ENCODE data around the gene CARD19. TPM values are rescaled to one million over a fixed set of nuclear protein-coding genes. Genes with fewer than 3 reads are reported as not detected.

CARD19 gene
- total RNA-seq, 1 experiment from 2014 or later = 54.5 TPM

- ATAC-seq (no peak), DNase-seq (ENCODE audit: low read depth, low spot score) (no peak)
- ChIA-PET POLR2A (no interaction called here), CTCF (interaction anchor here (0.6 kb wide), 1 partner anchor 1053 kb away, joined by 3 read pairs; no protein-coding TSS in a partner anchor), RAD21 (ENCODE audit: low non-redundant PET in 1 of 2, low total read pairs in 2 of 2, uncharacterized antibody in 2 of 2, unreplicated experiment in 2 of 2) (no interaction called here)
- Histone ChIP-seq H3K27me3 (ENCODE audit: insufficient read depth, low read length) (no peaks in the 10 kb centered on the region), H3K4me1 (ENCODE audit: control insufficient read depth in 1 of 2, insufficient read depth in 2 of 2, low read length in 2 of 2) (peaks cover 7 to 16% of the 10 kb centered on the region in 2 experiments), H3K36me3 (ENCODE audit: control insufficient read depth in 1 of 2, insufficient read depth in 2 of 2, low read length in 2 of 2) (peaks cover 0 to 3% of the 10 kb centered on the region in 2 experiments; a peak in 3 of 4 replicates), H3K79me2 (ENCODE audit: insufficient read depth, low read length) (no peaks in the 10 kb centered on the region), H4K20me1 (ENCODE audit: insufficient read depth) (no peaks in the 10 kb centered on the region), H3K9ac (ENCODE audit: low read length) (no peak overlapping the region), H3K4me3 (replicated peaks in 1 of 2; ENCODE audit: low read depth in 1 of 2, low read length in 2 of 2) (no peak overlapping the region), H2AFZ (ENCODE audit: low read depth, low read length, poor library complexity, severe bottlenecking) (no peak overlapping the region), H3K9me3 (ENCODE audit: control insufficient read depth in 1 of 2, insufficient read depth in 1 of 2, low read depth in 1 of 2, low read length in 2 of 2) (no peaks in the 10 kb centered on the region), H3K9me2 (ENCODE audit: insufficient read depth) (no peaks in the 10 kb centered on the region), H3K4me2 (ENCODE audit: low read length) (no peak overlapping the region), H3K27ac (ENCODE audit: low read depth, low read length) (no peak overlapping the region)
- no TSS peak for BruUV-seq (replicated peaks)
- intact Hi-C loops (cut with micrococcal nuclease) = no loop called here
- no peak for TF ChIP-seq POLR2A (IDR thresholded peaks at IDR 0.05; ENCODE audit: borderline replicate concordance, extremely low read depth, insufficient read depth, insufficient read length)
- TF ChIP-seq EZH2phosphoT487 (IDR thresholded peaks at IDR 0.05; ENCODE audit: borderline replicate concordance) = no peak
- no peak for TF ChIP-seq CEBPB (IDR thresholded peaks at IDR 0.05; ENCODE audit: low read depth)
- no peak for TF ChIP-seq YY1 (IDR thresholded peaks at IDR 0.05; ENCODE audit: extremely low read depth, insufficient replicate concordance, low read depth, low read length)
Measured at GRCh38 chr9:93114984-93115335, 18.9 kb downstream of the CARD19 start.

- H3K9ac ChIP-seq (ENCODE audit: low read length) = no peak overlapping the region
- DNase-seq (ENCODE audit: low read depth, low spot score) (no peak), ATAC-seq (no peak)
- H3K79me2 ChIP-seq (ENCODE audit: insufficient read depth, low read length) = no peaks in the 10 kb centered on the region
- BruUV-seq (replicated peaks) = no TSS peak
- no peak overlapping the region for H3K4me2 ChIP-seq (ENCODE audit: low read length)
- no peak overlapping the region for H3K4me3 ChIP-seq (replicated peaks in 1 of 2; ENCODE audit: low read depth in 1 of 2, low read length in 2 of 2)
- intact Hi-C loops (cut with micrococcal nuclease) = no loop called here
- peaks cover 13 to 22% of the 10 kb centered on the region in 2 experiments for H3K4me1 ChIP-seq (ENCODE audit: control insufficient read depth in 1 of 2, insufficient read depth in 2 of 2, low read length in 2 of 2)
- no peaks in the 10 kb centered on the region for H4K20me1 ChIP-seq (ENCODE audit: insufficient read depth)
- peaks cover 0 to 3% of the 10 kb centered on the region in 2 experiments; a peak in 3 of 4 replicates for H3K36me3 ChIP-seq (ENCODE audit: control insufficient read depth in 1 of 2, insufficient read depth in 2 of 2, low read length in 2 of 2)
- H2AFZ ChIP-seq (ENCODE audit: low read depth, low read length, poor library complexity, severe bottlenecking) = no peak overlapping the region
- no peaks in the 10 kb centered on the region for H3K27me3 ChIP-seq (ENCODE audit: insufficient read depth, low read length)
- no peaks in the 10 kb centered on the region for H3K9me2 ChIP-seq (ENCODE audit: insufficient read depth)
- no peak overlapping the region for H3K27ac ChIP-seq (ENCODE audit: low read depth, low read length)
- H3K9me3 ChIP-seq (ENCODE audit: control insufficient read depth in 1 of 2, insufficient read depth in 1 of 2, low read depth in 1 of 2, low read length in 2 of 2) = no peaks in the 10 kb centered on the region
- no peak for TF ChIP-seq TCF7L2 (IDR thresholded peaks at IDR 0.05; ENCODE audit: borderline replicate concordance, extremely low read depth, insufficient read depth, insufficient read length)
- TF ChIP-seq RAD21 (IDR thresholded peaks at IDR 0.05; ENCODE audit: low read depth) = no peak
- no peak for TF ChIP-seq FOSL1 (IDR thresholded peaks at IDR 0.05; ENCODE audit: low read depth)
- TF ChIP-seq MAX (IDR thresholded peaks at IDR 0.05) = no peak
- POLR2A ChIA-PET = no interaction called here
- CTCF ChIA-PET = no interaction called here
- RAD21 ChIA-PET (ENCODE audit: low non-redundant PET in 1 of 2, low total read pairs in 2 of 2, uncharacterized antibody in 2 of 2, unreplicated experiment in 2 of 2) = no interaction called here
Measured at GRCh38 chr9:93115486-93116071, 19.6 kb downstream of the CARD19 start.
